Endothelial cell of umbilical vein (primary cell): ENCODE measurements around the gene PFDN4. TPM values are rescaled to one million over a fixed set of nuclear protein-coding genes. Genes with fewer than 3 reads are reported as not detected.

ENCODE experiments used
- BruUV-seq: library from RNA; stranded (reverse); fragments of 400-500 nt; replicated peaks from 2 replicates; lab custom pipeline; 2021; lab: Mats Ljungman, UMichigan
- CTCF ChIA-PET: fragments of 300-600, 350-600 bp; sonication (Branson Sonifier 250); formaldehyde crosslinking; loops from one replicate; lab custom pipeline; 2021; ENCODE audit warnings: antibody characterized with exemption, inconsistent platforms; lab: Charles Lee
- POLR2A ChIA-PET: fragments of 300-600, 350-600 bp; sonication (Branson Sonifier 250); formaldehyde crosslinking; loops from one replicate; lab custom pipeline; 2021; ENCODE audit warnings: antibody characterized with exemption, inconsistent platforms; lab: Charles Lee
- DNase-seq: peaks from one replicate; pipeline ENCODE4 v3.0.0-alpha.2; 2011; ENCODE audit warnings: low read depth, low spot score
- FAIRE-seq: peaks from 2 replicates; lab custom pipeline; 2011; peaks lifted over from hg19 to GRCh38; lab: Jason Lieb, UNC
- H2AFZ ChIP-seq: 2 replicates; pipeline ENCODE4 v1.6.0; 2012; ENCODE audit warnings: low read depth, low read length, control low read depth, inconsistent platforms
- H3K27ac ChIP-seq: 2 replicates; pipeline ENCODE4 v1.5.1; 2011; ENCODE audit warnings: low read depth, mild to moderate bottlenecking, control low read depth, low read length, moderate library complexity; ENCODE audit not compliant: insufficient read depth
- H3K27me3 ChIP-seq, 2 experiments: 2 replicates each; pipeline versions ENCODE4 v1.6.0 to v1.6.1; 2011; ENCODE audit warnings: low read length in 2 of 2, mixed read lengths in 1 of 2; ENCODE audit not compliant: control insufficient read depth in 2 of 2, insufficient read depth in 2 of 2
- H3K36me3 ChIP-seq, 2 experiments: 2 replicates in 1 of 2; 3 replicates in 1 of 2; pipeline ENCODE4 v1.5.1; 2011; ENCODE audit warnings: low read length in 2 of 2, mild to moderate bottlenecking in 1 of 2, moderate library complexity in 1 of 2; ENCODE audit not compliant: control insufficient read depth in 2 of 2, insufficient read depth in 2 of 2; ENCODE audit errors: extremely low read depth in 1 of 2
- H3K4me1 ChIP-seq: 3 replicates; pipeline ENCODE4 v1.5.1; 2011; ENCODE audit warnings: mild to moderate bottlenecking, low read length; ENCODE audit not compliant: control insufficient read depth, insufficient read depth; ENCODE audit errors: extremely low read depth
- H3K4me2 ChIP-seq: 2 replicates; pipeline ENCODE4 v1.6.1; 2011; ENCODE audit warnings: low read length, control low read depth, mixed read lengths; ENCODE audit not compliant: insufficient read depth
- H3K4me3 ChIP-seq, 3 experiments: fragments of 200-600 bp in 1 of 3; sonication (generic), shearing (Covaris generic) in 1 of 3; replicated peaks in 1 of 3; 2 replicates each; pipeline ENCODE4 v1.5.1; 2011 to 2016; ENCODE audit warnings: control low read depth in 3 of 3, low read length in 3 of 3, mild to moderate bottlenecking in 2 of 3, inconsistent platforms in 1 of 3, low read depth in 1 of 3, moderate library complexity in 1 of 3; ENCODE audit not compliant: insufficient read depth in 1 of 3
- H3K79me2 ChIP-seq: 2 replicates; pipeline ENCODE4 v1.6.0; 2012; ENCODE audit warnings: low read length, inconsistent platforms; ENCODE audit not compliant: control insufficient read depth, insufficient read depth
- H3K9ac ChIP-seq: replicated peaks from 2 replicates; pipeline ENCODE3; 2011; ENCODE audit warnings: low read length, control low read depth; ENCODE audit not compliant: insufficient read depth; ENCODE audit errors: extremely low read depth
- H3K9me1 ChIP-seq: replicated peaks from 3 replicates; pipeline ENCODE4 v1.6.0; 2011; ENCODE audit warnings: mild to moderate bottlenecking, low read length; ENCODE audit not compliant: control insufficient read depth, insufficient read depth; ENCODE audit errors: extremely low read depth
- H3K9me3 ChIP-seq: replicated peaks from 2 replicates; pipeline ENCODE4 v1.5.1; 2012; ENCODE audit warnings: low read length, inconsistent platforms; ENCODE audit not compliant: control insufficient read depth, insufficient read depth
- H4K20me1 ChIP-seq: replicated peaks from 2 replicates; pipeline ENCODE3; 2011; ENCODE audit warnings: mild to moderate bottlenecking, low read length; ENCODE audit not compliant: control insufficient read depth, insufficient read depth; ENCODE audit errors: extremely low read depth
- CTCF ChIP-seq, 2 donors: IDR thresholded peaks; 1 replicate in 1 of 2; 2 replicates in 1 of 2; pipeline ENCODE4 v1.5.1; 2011; ENCODE audit warnings: low read length in 2 of 2, mild to moderate bottlenecking in 2 of 2, moderate library complexity in 2 of 2, control low read depth in 1 of 2, inconsistent platforms in 1 of 2, low read depth in 1 of 2; ENCODE audit not compliant: insufficient read depth in 1 of 2; ENCODE audit errors: extremely low read depth in 1 of 2
- EZH2 ChIP-seq: IDR thresholded peaks from 2 replicates; pipeline ENCODE4 v1.6.1; 2012; ENCODE audit warnings: borderline replicate concordance, low read depth, mild to moderate bottlenecking, moderate library complexity, low read length, inconsistent platforms; ENCODE audit not compliant: severe bottlenecking
- FOS ChIP-seq: IDR thresholded peaks from 2 replicates; pipeline ENCODE4 v1.6.1; 2011; ENCODE audit warnings: mild to moderate bottlenecking, low read length, moderate library complexity, borderline replicate concordance; ENCODE audit not compliant: insufficient read depth
- GATA2 ChIP-seq: IDR thresholded peaks from 2 replicates; pipeline ENCODE4 v1.7.0; 2011; ENCODE audit warnings: low read depth, mild to moderate bottlenecking, moderate library complexity, mixed read lengths, low read length; ENCODE audit not compliant: insufficient read length, insufficient read depth
- JUN ChIP-seq: IDR thresholded peaks from 2 replicates; pipeline ENCODE4 v1.6.1; 2011; ENCODE audit warnings: borderline replicate concordance, low read depth; ENCODE audit not compliant: insufficient read length, insufficient read depth
- MAX ChIP-seq: IDR thresholded peaks from 2 replicates; pipeline ENCODE4 v1.6.1; 2011; ENCODE audit not compliant: insufficient read depth, insufficient read length
- MYC ChIP-seq: IDR thresholded peaks from one replicate; pipeline ENCODE4 v1.6.1; 2011; ENCODE audit warnings: mild to moderate bottlenecking, low read depth, low read length
- POLR2A ChIP-seq: IDR thresholded peaks from 2 replicates; pipeline ENCODE4 v1.6.1; 2012; ENCODE audit warnings: low read depth, mild to moderate bottlenecking, control low read depth, low read length
- POLR2AphosphoS5 ChIP-seq: IDR thresholded peaks from 2 replicates; pipeline ENCODE4 v1.6.1; 2012; ENCODE audit warnings: low read depth, mild to moderate bottlenecking, control low read depth, low read length, moderate library complexity; ENCODE audit not compliant: insufficient read depth
- dilution Hi-C: fragments of 300-500 bp; cut with MboI; formaldehyde crosslinking; loops from one replicate; pipeline ENCODE4 v1.15.0; 2019; ENCODE audit warnings: low sequenced_read_pairs; ENCODE audit not compliant: extremely low pct_ligation_motif_present
- intact Hi-C: fragments of 100-400 bp; cut with micrococcal nuclease; formaldehyde crosslinking; loops from one replicate; pipeline ENCODE4 v1.10.0; 2022
- polyA plus RNA-seq, 4 experiments: library from polyadenylated mRNA; depleted of rRNA in 3 of 4; stranded (reverse) in 3 of 4; unstranded in 1 of 4; fragments of >200 nt; gene quantifications; 2 replicates each; pipeline versions ENCODE4 v1.2.1 to v1.2.3, GENCODE V29; 2011 to 2012; ENCODE audit warnings: missing spikeins in 1 of 4
- total RNA-seq: library from RNA; stranded (reverse); gene quantifications from 2 replicates; pipeline ENCODE4 v1.2.3, GENCODE V29; 2021

PFDN4 gene
- total and polyA plus RNA-seq, 2 donors (not counting 3 experiments of a cell fraction or from before 2014, with no cell fraction given): 17.5 to 44.2 TPM

- intact Hi-C loops (no loop called here), dilution Hi-C loops (no loop called here)
- Histone ChIP-seq H3K79me2 (no peaks in the 10 kb centered on the region), H3K9me3 (no peaks in the 10 kb centered on the region), H3K27ac (no peak overlapping the region), H3K4me2 (no peak overlapping the region), H3K9ac (no peak overlapping the region), H2AFZ (no peak overlapping the region), H3K4me1 (no peaks in the 10 kb centered on the region), H3K4me3 (no peak overlapping the region), H3K36me3 (no peaks in the 10 kb centered on the region), H3K27me3 (no peaks in the 10 kb centered on the region), H3K9me1 (no peaks in the 10 kb centered on the region), H4K20me1 (no peaks in the 10 kb centered on the region)
- DNase-seq (no peak), FAIRE-seq (no peak)
- POLR2A ChIA-PET: no interaction called here
- CTCF ChIA-PET: no interaction called here
- BruUV-seq: no TSS peak
- TF ChIP-seq MYC: no peak
- TF ChIP-seq FOS: no peak
- no peak for TF ChIP-seq JUN
- no peak for TF ChIP-seq EZH2
- TF ChIP-seq POLR2A: no peak
- TF ChIP-seq GATA2: no peak
- no peak for TF ChIP-seq MAX
- no peak for TF ChIP-seq CTCF (IDR thresholded peaks at IDR 0.05; ENCODE audit: extremely low read depth in 1 of 2, insufficient read depth in 1 of 2, low read depth in 1 of 2, low read length in 2 of 2)
- TF ChIP-seq POLR2AphosphoS5: no peak
Measured at GRCh38 chr20:54260116-54260515, 52.2 kb downstream of the PFDN4 start.
